Hepatocyte (in vitro differentiated cells): ENCODE measurements around the gene ATP6V0D1.

ENCODE experiments used
- EZH2 ChIP-seq: fragments of 200-600 bp; sonication (generic); IDR thresholded peaks from 2 replicates; pipeline ENCODE4 v1.6.1; 2016; ENCODE audit warnings: antibody characterized with exemption, mild to moderate bottlenecking, borderline replicate concordance
- TF ChIP-seq, protein P1 (sequence below): fragments of 200-600 bp; sonication (generic); IDR thresholded peaks from 2 replicates; pipeline ENCODE4 v1.5.1; 2016; ENCODE audit warnings: antibody characterized with exemption, mild to moderate bottlenecking; ENCODE audit not compliant: poor library complexity

DNA sequence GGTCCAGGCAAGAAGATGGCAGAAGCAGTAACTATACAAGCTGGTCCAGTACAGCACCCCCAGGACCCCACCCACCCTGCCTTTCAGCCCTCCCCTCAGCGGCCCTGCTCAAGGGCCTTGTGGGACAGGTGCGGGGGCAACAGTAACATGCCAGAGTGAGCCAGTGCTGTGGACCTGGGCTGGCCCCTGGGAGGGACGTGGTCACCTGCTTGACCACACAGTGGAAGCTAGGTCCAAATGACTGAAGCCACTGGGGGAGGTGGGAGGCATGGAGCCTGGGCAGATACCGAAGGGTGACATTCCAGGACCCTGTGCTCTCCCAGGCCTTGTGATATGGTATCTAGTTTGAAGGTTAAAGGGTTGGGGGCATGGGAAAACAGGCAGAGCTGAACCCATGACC lies 17.3 kb downstream of the ATP6V0D1 start:
- TF ChIP-seq, protein P1, sequence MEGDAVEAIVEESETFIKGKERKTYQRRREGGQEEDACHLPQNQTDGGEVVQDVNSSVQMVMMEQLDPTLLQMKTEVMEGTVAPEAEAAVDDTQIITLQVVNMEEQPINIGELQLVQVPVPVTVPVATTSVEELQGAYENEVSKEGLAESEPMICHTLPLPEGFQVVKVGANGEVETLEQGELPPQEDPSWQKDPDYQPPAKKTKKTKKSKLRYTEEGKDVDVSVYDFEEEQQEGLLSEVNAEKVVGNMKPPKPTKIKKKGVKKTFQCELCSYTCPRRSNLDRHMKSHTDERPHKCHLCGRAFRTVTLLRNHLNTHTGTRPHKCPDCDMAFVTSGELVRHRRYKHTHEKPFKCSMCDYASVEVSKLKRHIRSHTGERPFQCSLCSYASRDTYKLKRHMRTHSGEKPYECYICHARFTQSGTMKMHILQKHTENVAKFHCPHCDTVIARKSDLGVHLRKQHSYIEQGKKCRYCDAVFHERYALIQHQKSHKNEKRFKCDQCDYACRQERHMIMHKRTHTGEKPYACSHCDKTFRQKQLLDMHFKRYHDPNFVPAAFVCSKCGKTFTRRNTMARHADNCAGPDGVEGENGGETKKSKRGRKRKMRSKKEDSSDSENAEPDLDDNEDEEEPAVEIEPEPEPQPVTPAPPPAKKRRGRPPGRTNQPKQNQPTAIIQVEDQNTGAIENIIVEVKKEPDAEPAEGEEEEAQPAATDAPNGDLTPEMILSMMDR, result no peak
- no peak for TF ChIP-seq EZH2
